HEK293 (cell line): ENCODE results near the gene SLC25A26.

ENCODE experiments used
- CTCF ChIA-PET: fragments of 350-600 bp; formaldehyde crosslinking; extraction: SDS; loops from one replicate; lab custom pipeline; 2021; ENCODE audit warnings: antibody characterized with exemption; lab: Yijun Ruan, JAX
- POLR2A ChIA-PET: fragments of 300-600 bp; formaldehyde crosslinking; extraction: SDS; loops from one replicate; lab custom pipeline; 2020; ENCODE audit warnings: antibody characterized with exemption, inconsistent platforms; lab: Yijun Ruan, JAX
- H3K27ac ChIP-seq: fragments of 200-500 bp; sonication (Bioruptor generic); 2 replicates; pipeline ENCODE4 v1.5.1; 2014; ENCODE audit warnings: low read depth, low read length, control low read depth, inconsistent platforms; ENCODE audit errors: extremely low read depth
- H3K36me3 ChIP-seq, 2 experiments: fragments of 200-500 bp in 1 of 2; sonication (Bioruptor generic) in 1 of 2; 1 replicate in 1 of 2; 2 replicates in 1 of 2; pipeline ENCODE4 v1.5.1; 2014 to 2017; ENCODE audit warnings: inconsistent platforms in 2 of 2, low read length in 2 of 2; ENCODE audit not compliant: control insufficient read depth in 2 of 2, insufficient read depth in 1 of 2
- H3K4me1 ChIP-seq: fragments of 200-500 bp; sonication (Bioruptor generic); 2 replicates; pipeline ENCODE4 v1.5.1; 2014; ENCODE audit warnings: mild to moderate bottlenecking, low read length, inconsistent platforms; ENCODE audit not compliant: control insufficient read depth, insufficient read depth
- H3K4me3 ChIP-seq: 2 replicates; pipeline ENCODE4 v1.5.1; 2011; ENCODE audit warnings: low read depth, mild to moderate bottlenecking, control low read depth, low read length, moderate library complexity
- H3K9me3 ChIP-seq: fragments of 200-500 bp; sonication (Bioruptor generic); 2 replicates; pipeline ENCODE4 v1.5.1; 2014; ENCODE audit warnings: low read depth, low read length, inconsistent platforms; ENCODE audit not compliant: control insufficient read depth, insufficient read depth
- GLIS1 ChIP-seq: fragments of 450-650 bp; formaldehyde crosslinking; IDR thresholded peaks from 2 replicates; pipeline ENCODE4 v1.5.1; 2016; ENCODE audit warnings: missing biosample characterization, missing genetic modification characterization
- KLF16 ChIP-seq: fragments of 450-650 bp; formaldehyde crosslinking; IDR thresholded peaks from 2 replicates; pipeline ENCODE4 v1.5.1; 2017; ENCODE audit warnings: missing biosample characterization, missing genetic modification characterization
- OSR2 ChIP-seq: fragments of 450-650 bp; formaldehyde crosslinking; IDR thresholded peaks from 2 replicates; pipeline ENCODE4 v1.5.1; 2016; ENCODE audit warnings: missing biosample characterization, missing genetic modification characterization
- OVOL3 ChIP-seq: fragments of 450-650 bp; formaldehyde crosslinking; IDR thresholded peaks from 2 replicates; pipeline ENCODE4 v1.5.1; 2016; ENCODE audit warnings: missing biosample characterization, missing genetic modification characterization
- ZBTB21 ChIP-seq: fragments of 450-650 bp; formaldehyde crosslinking; IDR thresholded peaks from 2 replicates; pipeline ENCODE4 v1.5.1; 2017; ENCODE audit warnings: missing biosample characterization, missing genetic modification characterization
- ZNF132 ChIP-seq: fragments of 450-650 bp; formaldehyde crosslinking; IDR thresholded peaks from 2 replicates; pipeline ENCODE4 v1.5.1; 2017; ENCODE audit warnings: missing biosample characterization, missing genetic modification characterization, borderline replicate concordance
- ZNF157 ChIP-seq: fragments of 450-650 bp; formaldehyde crosslinking; IDR thresholded peaks from 2 replicates; pipeline ENCODE4 v1.5.1; 2016; ENCODE audit warnings: missing biosample characterization, missing genetic modification characterization
- ZNF223 ChIP-seq: fragments of 450-650 bp; formaldehyde crosslinking; IDR thresholded peaks from 2 replicates; pipeline ENCODE4 v1.5.1; 2016; ENCODE audit warnings: missing biosample characterization, missing genetic modification characterization
- ZNF354C ChIP-seq: fragments of 450-650 bp; formaldehyde crosslinking; IDR thresholded peaks from 2 replicates; pipeline ENCODE4 v1.5.1; 2016; ENCODE audit warnings: missing biosample characterization, missing genetic modification characterization, low read depth, borderline replicate concordance
- ZNF473 ChIP-seq: fragments of 450-650 bp; formaldehyde crosslinking; IDR thresholded peaks from 2 replicates; pipeline ENCODE4 v1.5.1; 2017; ENCODE audit warnings: missing biosample characterization, missing genetic modification characterization
- ZNF521 ChIP-seq: fragments of 450-650 bp; formaldehyde crosslinking; IDR thresholded peaks from 2 replicates; pipeline ENCODE4 v1.5.1; 2017; ENCODE audit warnings: missing biosample characterization, mild to moderate bottlenecking, missing genetic modification characterization
- ZNF561 ChIP-seq: fragments of 450-650 bp; IDR thresholded peaks from 2 replicates; pipeline ENCODE4 v1.5.1; 2018; ENCODE audit warnings: missing biosample characterization, missing genetic modification characterization, borderline replicate concordance
- ZNF768 ChIP-seq: fragments of 450-650 bp; formaldehyde crosslinking; IDR thresholded peaks from 2 replicates; pipeline ENCODE4 v1.5.1; 2018; ENCODE audit warnings: missing biosample characterization, mild to moderate bottlenecking, missing genetic modification characterization
- ZNF837 ChIP-seq: fragments of 450-650 bp; formaldehyde crosslinking; IDR thresholded peaks from 2 replicates; pipeline ENCODE4 v1.5.1; 2016; ENCODE audit warnings: missing biosample characterization, missing genetic modification characterization
- ZNF843 ChIP-seq: fragments of 450-650 bp; formaldehyde crosslinking; IDR thresholded peaks from 2 replicates; pipeline ENCODE4 v1.5.1; 2016; ENCODE audit warnings: missing biosample characterization, missing genetic modification characterization
- TF ChIP-seq, protein P1 (sequence below): fragments of 450-650 bp; formaldehyde crosslinking; IDR thresholded peaks from 2 replicates; pipeline ENCODE4 v1.5.1; 2017; ENCODE audit warnings: missing biosample characterization, missing genetic modification characterization
- TF ChIP-seq, protein P2 (sequence below): fragments of 450-650 bp; formaldehyde crosslinking; IDR thresholded peaks from 2 replicates; pipeline ENCODE4 v1.5.1; 2016; ENCODE audit warnings: missing biosample characterization, missing genetic modification characterization
- TF ChIP-seq, protein P3 (sequence below): sonication (generic); formaldehyde crosslinking; IDR thresholded peaks from 2 replicates; pipeline ENCODE4 v1.8.1; 2022; ENCODE audit warnings: mild to moderate bottlenecking, moderate library complexity, missing genetic modification reagents
- TF ChIP-seq, protein P4 (sequence below): fragments of 450-650 bp; formaldehyde crosslinking; IDR thresholded peaks from 2 replicates; pipeline ENCODE4 v1.5.1; 2016; ENCODE audit warnings: missing biosample characterization, missing genetic modification characterization
- TF ChIP-seq, protein P5 (sequence below): fragments of 450-650 bp; formaldehyde crosslinking; IDR thresholded peaks from 2 replicates; pipeline ENCODE4; 2016; ENCODE audit warnings: missing biosample characterization, missing genetic modification characterization
- TF ChIP-seq, protein P6 (sequence below): fragments of 450-650 bp; formaldehyde crosslinking; IDR thresholded peaks from 2 replicates; pipeline ENCODE4 v1.5.1; 2016; ENCODE audit warnings: missing biosample characterization, missing genetic modification characterization

The SLC25A26 gene

DNA sequence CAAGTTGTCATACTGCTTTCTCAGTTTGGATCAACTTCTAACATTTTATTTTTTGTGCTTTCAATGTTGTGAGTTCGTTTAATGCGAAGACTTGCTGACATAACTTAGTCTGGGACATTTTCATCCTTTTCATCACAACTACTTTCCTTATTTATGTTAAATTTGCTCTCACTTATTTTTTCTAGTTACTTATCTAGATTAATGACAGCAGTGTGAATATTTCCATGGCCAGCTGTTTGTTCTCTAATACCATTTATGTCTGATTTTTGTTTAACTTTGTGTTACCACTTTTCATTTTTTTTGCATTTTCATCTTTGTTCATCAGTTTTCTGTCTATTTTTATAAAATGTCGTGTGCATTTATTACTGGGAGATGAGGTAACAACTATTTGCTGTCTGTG is 6.2 kb downstream of the SLC25A26 start:
- POLR2A ChIA-PET = no interaction called here
- TF ChIP-seq, protein P1, sequence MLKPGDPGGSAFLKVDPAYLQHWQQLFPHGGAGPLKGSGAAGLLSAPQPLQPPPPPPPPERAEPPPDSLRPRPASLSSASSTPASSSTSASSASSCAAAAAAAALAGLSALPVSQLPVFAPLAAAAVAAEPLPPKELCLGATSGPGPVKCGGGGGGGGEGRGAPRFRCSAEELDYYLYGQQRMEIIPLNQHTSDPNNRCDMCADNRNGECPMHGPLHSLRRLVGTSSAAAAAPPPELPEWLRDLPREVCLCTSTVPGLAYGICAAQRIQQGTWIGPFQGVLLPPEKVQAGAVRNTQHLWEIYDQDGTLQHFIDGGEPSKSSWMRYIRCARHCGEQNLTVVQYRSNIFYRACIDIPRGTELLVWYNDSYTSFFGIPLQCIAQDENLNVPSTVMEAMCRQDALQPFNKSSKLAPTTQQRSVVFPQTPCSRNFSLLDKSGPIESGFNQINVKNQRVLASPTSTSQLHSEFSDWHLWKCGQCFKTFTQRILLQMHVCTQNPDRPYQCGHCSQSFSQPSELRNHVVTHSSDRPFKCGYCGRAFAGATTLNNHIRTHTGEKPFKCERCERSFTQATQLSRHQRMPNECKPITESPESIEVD (tag by site-specific recombination) = 0 out of 2 replicates have a peak, but pooled peaks have one; percentile 10
- TF ChIP-seq OSR2 (no peak), ZBTB21 (tag by site-specific recombination) (no peak), ZNF768 (no peak), ZNF837 (tag by site-specific recombination) (no peak)
- TF ChIP-seq, protein P2, sequence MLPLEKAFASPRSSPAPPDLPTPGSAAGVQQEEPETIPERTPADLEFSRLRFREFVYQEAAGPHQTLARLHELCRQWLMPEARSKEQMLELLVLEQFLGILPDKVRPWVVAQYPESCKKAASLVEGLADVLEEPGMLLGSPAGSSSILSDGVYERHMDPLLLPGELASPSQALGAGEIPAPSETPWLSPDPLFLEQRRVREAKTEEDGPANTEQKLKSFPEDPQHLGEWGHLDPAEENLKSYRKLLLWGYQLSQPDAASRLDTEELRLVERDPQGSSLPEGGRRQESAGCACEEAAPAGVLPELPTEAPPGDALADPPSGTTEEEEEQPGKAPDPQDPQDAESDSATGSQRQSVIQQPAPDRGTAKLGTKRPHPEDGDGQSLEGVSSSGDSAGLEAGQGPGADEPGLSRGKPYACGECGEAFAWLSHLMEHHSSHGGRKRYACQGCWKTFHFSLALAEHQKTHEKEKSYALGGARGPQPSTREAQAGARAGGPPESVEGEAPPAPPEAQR (tag by site-specific recombination) = no peak
- Histone ChIP-seq H3K9me3 (no peaks in the 10 kb centered on the region), H3K4me3 (no peak overlapping the region), H3K4me1 (no peaks in the 10 kb centered on the region), H3K27ac (no peak overlapping the region), H3K36me3 (peaks cover 0 to 12% of the 10 kb centered on the region in 2 experiments; a peak in 1 of 3 replicates)
- CTCF ChIA-PET = no interaction called here

DNA sequence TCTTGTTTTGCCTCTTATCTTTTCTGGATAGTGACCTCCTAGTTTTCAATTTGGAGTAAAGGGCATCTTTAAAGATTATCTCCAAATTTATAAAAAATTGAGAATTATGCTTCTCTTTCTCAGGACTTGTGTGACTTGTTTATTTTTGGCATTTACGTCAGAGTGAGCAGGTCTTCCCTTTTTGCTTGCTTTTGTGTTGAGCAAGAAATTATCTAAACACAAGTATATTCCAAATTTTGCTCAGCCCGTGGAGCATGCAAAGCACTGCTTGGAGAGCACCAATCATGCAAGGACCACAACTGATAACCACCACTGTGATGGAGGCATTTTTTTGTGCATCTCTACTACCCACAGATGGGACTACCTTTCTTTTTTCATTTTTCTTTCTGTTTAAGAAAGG is 7.1 kb downstream of the SLC25A26 start:
- CTCF ChIA-PET = no interaction called here
- Histone ChIP-seq H3K36me3 (peaks cover 0 to 11% of the 10 kb centered on the region in 2 experiments; a peak in 1 of 3 replicates), H3K9me3 (no peaks in the 10 kb centered on the region), H3K27ac (no peak overlapping the region), H3K4me1 (no peaks in the 10 kb centered on the region), H3K4me3 (no peak overlapping the region)
- no peak for TF ChIP-seq OVOL3 (tag by site-specific recombination)
- TF ChIP-seq ZNF473 = no peak
- TF ChIP-seq KLF16 (tag by site-specific recombination) = no peak
- TF ChIP-seq ZNF521 (tag by site-specific recombination) = no peak
- no peak for TF ChIP-seq ZNF843 (tag by site-specific recombination)
- TF ChIP-seq ZNF354C (tag by site-specific recombination) = no peak
- no peak for TF ChIP-seq ZNF561
- POLR2A ChIA-PET = no interaction called here

DNA sequence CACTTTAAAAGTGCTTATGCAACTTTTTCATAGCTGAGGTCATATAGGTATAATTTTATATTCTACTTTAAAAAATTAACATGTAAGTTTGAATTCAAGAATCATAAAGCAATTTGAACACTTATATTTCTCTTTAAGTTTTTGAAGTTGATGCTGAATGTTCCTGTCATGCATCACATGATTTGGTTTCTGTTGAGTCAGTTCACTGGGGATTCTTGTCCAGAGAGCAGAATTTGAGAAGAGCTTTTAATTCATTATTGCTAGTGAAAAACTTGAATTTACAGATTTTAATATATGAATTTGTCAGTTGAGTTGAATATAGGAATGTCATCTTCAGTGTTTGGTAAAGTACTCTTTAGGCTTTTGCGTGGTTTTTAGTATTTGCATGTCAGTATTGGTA is 7.9 kb downstream of the SLC25A26 start:
- Histone ChIP-seq H3K27ac (no peak overlapping the region), H3K4me3 (no peak overlapping the region), H3K4me1 (no peaks in the 10 kb centered on the region), H3K9me3 (no peaks in the 10 kb centered on the region), H3K36me3 (peaks cover 0 to 3% of the 10 kb centered on the region in 2 experiments; a peak in 1 of 3 replicates)
- ChIA-PET CTCF (interaction anchor here (0.6 kb wide), 1 partner anchor 53 kb away, joined by 3 read pairs; no protein-coding TSS in a partner anchor), POLR2A (no interaction called here)
- TF ChIP-seq, protein P3, sequence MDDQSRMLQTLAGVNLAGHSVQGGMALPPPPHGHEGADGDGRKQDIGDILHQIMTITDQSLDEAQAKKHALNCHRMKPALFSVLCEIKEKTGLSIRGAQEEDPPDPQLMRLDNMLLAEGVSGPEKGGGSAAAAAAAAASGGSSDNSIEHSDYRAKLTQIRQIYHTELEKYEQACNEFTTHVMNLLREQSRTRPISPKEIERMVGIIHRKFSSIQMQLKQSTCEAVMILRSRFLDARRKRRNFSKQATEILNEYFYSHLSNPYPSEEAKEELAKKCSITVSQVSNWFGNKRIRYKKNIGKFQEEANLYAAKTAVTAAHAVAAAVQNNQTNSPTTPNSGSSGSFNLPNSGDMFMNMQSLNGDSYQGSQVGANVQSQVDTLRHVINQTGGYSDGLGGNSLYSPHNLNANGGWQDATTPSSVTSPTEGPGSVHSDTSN (CRISPR knock-in tag) = no peak
- TF ChIP-seq ZNF157 (tag by site-specific recombination) (no peak), GLIS1 (no peak), ZNF132 (no peak), ZNF223 (tag by site-specific recombination) (no peak)
- TF ChIP-seq, protein P4, sequence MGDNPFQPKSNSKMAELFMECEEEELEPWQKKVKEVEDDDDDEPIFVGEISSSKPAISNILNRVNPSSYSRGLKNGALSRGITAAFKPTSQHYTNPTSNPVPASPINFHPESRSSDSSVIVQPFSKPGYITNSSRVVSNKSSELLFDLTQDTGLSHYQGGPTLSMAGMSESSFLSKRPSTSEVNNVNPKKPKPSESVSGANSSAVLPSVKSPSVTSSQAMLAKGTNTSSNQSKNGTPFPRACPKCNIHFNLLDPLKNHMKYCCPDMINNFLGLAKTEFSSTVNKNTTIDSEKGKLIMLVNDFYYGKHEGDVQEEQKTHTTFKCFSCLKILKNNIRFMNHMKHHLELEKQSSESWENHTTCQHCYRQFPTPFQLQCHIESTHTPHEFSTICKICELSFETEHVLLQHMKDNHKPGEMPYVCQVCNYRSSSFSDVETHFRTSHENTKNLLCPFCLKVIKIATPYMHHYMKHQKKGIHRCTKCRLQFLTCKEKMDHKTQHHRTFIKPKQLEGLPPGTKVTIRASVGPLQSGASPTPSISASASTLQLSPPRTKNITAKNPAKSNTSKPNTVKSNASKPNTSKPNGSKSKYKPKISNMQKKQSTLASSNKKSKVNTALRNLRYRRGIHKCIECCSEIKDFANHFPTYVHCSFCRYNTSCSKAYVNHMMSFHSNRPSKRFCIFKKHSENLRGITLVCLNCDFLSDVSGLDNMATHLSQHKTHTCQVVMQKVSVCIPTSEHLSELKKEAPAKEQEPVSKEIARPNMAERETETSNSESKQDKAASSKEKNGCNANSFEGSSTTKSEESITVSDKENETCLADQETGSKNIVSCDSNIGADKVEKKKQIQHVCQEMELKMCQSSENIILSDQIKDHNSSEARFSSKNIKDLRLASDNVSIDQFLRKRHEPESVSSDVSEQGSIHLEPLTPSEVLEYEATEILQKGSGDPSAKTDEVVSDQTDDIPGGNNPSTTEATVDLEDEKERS (tag by site-specific recombination) = no peak
- TF ChIP-seq, protein P5, sequence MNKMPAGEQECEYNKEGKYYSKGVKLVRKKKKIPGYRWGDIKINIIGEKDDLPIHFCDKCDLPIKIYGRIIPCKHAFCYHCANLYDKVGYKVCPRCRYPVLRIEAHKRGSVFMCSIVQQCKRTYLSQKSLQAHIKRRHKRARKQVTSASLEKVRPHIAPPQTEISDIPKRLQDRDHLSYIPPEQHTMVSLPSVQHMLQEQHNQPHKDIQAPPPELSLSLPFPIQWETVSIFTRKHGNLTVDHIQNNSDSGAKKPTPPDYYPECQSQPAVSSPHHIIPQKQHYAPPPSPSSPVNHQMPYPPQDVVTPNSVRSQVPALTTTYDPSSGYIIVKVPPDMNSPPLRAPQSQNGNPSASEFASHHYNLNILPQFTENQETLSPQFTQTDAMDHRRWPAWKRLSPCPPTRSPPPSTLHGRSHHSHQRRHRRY (tag by site-specific recombination) = no peak
- TF ChIP-seq, protein P6, sequence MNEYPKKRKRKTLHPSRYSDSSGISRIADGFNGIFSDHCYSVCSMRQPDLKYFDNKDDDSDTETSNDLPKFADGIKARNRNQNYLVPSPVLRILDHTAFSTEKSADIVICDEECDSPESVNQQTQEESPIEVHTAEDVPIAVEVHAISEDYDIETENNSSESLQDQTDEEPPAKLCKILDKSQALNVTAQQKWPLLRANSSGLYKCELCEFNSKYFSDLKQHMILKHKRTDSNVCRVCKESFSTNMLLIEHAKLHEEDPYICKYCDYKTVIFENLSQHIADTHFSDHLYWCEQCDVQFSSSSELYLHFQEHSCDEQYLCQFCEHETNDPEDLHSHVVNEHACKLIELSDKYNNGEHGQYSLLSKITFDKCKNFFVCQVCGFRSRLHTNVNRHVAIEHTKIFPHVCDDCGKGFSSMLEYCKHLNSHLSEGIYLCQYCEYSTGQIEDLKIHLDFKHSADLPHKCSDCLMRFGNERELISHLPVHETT = no peak
